KMS-11 (cell line): Measurements from ENCODE around the gene XIST.
"Not testable (repeated sequence)": the region's sequence is repeated elsewhere in the genome, so short reads cannot be mapped to it uniquely, and the experiment has no call there.

Experiments used
- H2AFZ ChIP-seq: fragments of 200-600 bp; sonication (generic); 2 replicates; pipeline ENCODE4 v1.6.1; 2016; ENCODE audit warnings: antibody characterized with exemption, mixed run types, low read depth
- H3K27ac ChIP-seq: fragments of 200-600 bp; sonication (generic); 2 replicates; pipeline ENCODE4 v1.6.1; 2016; ENCODE audit warnings: mild to moderate bottlenecking, mixed run types
- H3K27me3 ChIP-seq: fragments of 200-600 bp; sonication (generic); 2 replicates; pipeline ENCODE4 v1.6.1; 2017; ENCODE audit warnings: mild to moderate bottlenecking, low read depth, mixed run types, moderate library complexity; ENCODE audit not compliant: insufficient read depth
- H3K36me3 ChIP-seq: fragments of 200-600 bp; sonication (generic); 2 replicates; pipeline ENCODE4 v1.6.1; 2017; ENCODE audit warnings: mild to moderate bottlenecking, mixed run types; ENCODE audit not compliant: insufficient read depth
- H3K4me1 ChIP-seq: fragments of 200-600 bp; sonication (generic); 2 replicates; pipeline ENCODE4 v1.6.1; 2016; ENCODE audit warnings: mild to moderate bottlenecking, low read depth, mixed run types; ENCODE audit not compliant: poor library complexity, severe bottlenecking
- H3K4me2 ChIP-seq: fragments of 200-600 bp; sonication (generic); 2 replicates; pipeline ENCODE4 v1.7.0; 2016; ENCODE audit warnings: mild to moderate bottlenecking, mixed run types
- H3K4me3 ChIP-seq: fragments of 200-600 bp; sonication (generic); IDR thresholded peaks from 2 replicates; pipeline ENCODE4 v1.6.1; 2017; ENCODE audit warnings: low read depth, low read length, mixed read lengths; ENCODE audit not compliant: insufficient read depth
- H3K79me2 ChIP-seq: fragments of 200-600 bp; sonication (generic); 2 replicates; pipeline ENCODE4 v1.6.1; 2016; ENCODE audit warnings: low read depth, mixed run types; ENCODE audit not compliant: insufficient read depth
- H3K9ac ChIP-seq: fragments of 200-600 bp; sonication (generic); 2 replicates; pipeline ENCODE4 v1.6.1; 2016; ENCODE audit warnings: mild to moderate bottlenecking, mixed run types
- H4K20me1 ChIP-seq: fragments of 200-600 bp; sonication (generic); 2 replicates; pipeline ENCODE4 v1.6.1; 2016; ENCODE audit warnings: mild to moderate bottlenecking, mixed run types; ENCODE audit not compliant: insufficient read depth
- TF ChIP-seq, protein P1 (sequence below): fragments of 200-600 bp; sonication (generic); conservative IDR thresholded peaks from 2 replicates; pipeline ENCODE4 v1.6.1; 2017; ENCODE audit warnings: low read depth, mild to moderate bottlenecking, antibody characterized with exemption, low read length, moderate library complexity, mixed read lengths

XIST gene

GRCh38 chrX:73821921-73822559 is 30.5 kb downstream of the XIST start:
- H3K4me3 ChIP-seq, result no peak overlapping the region
- no peak overlapping the region for H3K27ac ChIP-seq
- no peaks in the 10 kb centered on the region for H3K27me3 ChIP-seq
- no peak overlapping the region for H2AFZ ChIP-seq
- no peaks in the 10 kb centered on the region for H3K36me3 ChIP-seq
- H3K9ac ChIP-seq, result no peak overlapping the region
- H3K4me1 ChIP-seq, result no peaks in the 10 kb centered on the region
- no peak overlapping the region for H3K4me2 ChIP-seq
- H4K20me1 ChIP-seq, result no peaks in the 10 kb centered on the region
- no peaks in the 10 kb centered on the region for H3K79me2 ChIP-seq
- TF ChIP-seq, protein P1, sequence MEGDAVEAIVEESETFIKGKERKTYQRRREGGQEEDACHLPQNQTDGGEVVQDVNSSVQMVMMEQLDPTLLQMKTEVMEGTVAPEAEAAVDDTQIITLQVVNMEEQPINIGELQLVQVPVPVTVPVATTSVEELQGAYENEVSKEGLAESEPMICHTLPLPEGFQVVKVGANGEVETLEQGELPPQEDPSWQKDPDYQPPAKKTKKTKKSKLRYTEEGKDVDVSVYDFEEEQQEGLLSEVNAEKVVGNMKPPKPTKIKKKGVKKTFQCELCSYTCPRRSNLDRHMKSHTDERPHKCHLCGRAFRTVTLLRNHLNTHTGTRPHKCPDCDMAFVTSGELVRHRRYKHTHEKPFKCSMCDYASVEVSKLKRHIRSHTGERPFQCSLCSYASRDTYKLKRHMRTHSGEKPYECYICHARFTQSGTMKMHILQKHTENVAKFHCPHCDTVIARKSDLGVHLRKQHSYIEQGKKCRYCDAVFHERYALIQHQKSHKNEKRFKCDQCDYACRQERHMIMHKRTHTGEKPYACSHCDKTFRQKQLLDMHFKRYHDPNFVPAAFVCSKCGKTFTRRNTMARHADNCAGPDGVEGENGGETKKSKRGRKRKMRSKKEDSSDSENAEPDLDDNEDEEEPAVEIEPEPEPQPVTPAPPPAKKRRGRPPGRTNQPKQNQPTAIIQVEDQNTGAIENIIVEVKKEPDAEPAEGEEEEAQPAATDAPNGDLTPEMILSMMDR, result no peak

DNA sequence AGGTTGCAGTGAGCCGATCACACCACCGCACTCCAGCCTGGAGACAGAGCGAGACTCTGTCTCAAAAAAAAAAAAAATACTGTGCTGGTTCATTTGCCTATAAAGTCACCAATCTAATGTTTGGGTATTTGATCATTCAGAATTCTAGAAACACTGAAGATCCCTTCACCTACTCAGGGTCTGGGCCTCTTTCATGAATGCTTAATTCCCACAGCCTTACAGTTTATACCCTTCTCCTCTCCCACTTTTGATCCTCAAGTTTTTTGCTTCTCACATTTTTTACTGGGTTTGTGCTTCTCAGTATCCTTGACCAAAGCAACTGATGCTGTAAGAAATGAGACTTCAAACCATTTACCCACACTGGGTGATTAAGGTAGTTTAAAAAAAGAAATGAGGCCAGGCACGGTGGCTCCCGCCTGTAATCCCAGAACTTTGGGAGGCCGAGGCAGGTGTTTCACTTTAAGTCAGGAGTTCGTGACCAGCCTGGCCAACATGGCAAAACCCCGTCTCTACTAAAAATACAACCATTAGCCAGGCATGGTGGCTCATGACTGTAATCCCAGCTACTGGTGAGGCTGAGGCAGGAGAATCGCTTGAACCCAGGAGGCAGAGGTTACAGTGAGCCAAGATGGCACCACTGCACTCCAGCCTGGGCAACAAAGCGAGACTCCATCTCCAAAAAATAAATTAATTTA is 32.5 kb downstream of the XIST start:
- not testable (repeated sequence) for H3K27me3 ChIP-seq, H3K4me2 ChIP-seq, H4K20me1 ChIP-seq, H3K4me1 ChIP-seq, H3K79me2 ChIP-seq, H3K9ac ChIP-seq, H3K36me3 ChIP-seq, H2AFZ ChIP-seq, H3K27ac ChIP-seq, H3K4me3 ChIP-seq

GRCh38 chrX:73818200-73819116 is 34.1 kb downstream of the XIST start:
- Histone ChIP-seq H3K27me3 (no peaks in the 10 kb centered on the region), H4K20me1 (no peaks in the 10 kb centered on the region), H3K4me1 (no peaks in the 10 kb centered on the region), H2AFZ (no peak overlapping the region), H3K4me3 (no peak overlapping the region), H3K4me2 (no peak overlapping the region), H3K9ac (no peak overlapping the region), H3K36me3 (no peaks in the 10 kb centered on the region), H3K79me2 (no peaks in the 10 kb centered on the region), H3K27ac (no peak overlapping the region)
- TF ChIP-seq, protein P1, result no peak

GRCh38 chrX:73817393-73818199 is 34.9 kb downstream of the XIST start:
- TF ChIP-seq, protein P1, result no peak
- H2AFZ ChIP-seq, result no peak overlapping the region
- H3K9ac ChIP-seq, result no peak overlapping the region
- H3K4me1 ChIP-seq, result no peaks in the 10 kb centered on the region
- H3K4me2 ChIP-seq, result no peak overlapping the region
- no peaks in the 10 kb centered on the region for H3K79me2 ChIP-seq
- H3K4me3 ChIP-seq, result no peak overlapping the region
- no peaks in the 10 kb centered on the region for H3K36me3 ChIP-seq
- H3K27me3 ChIP-seq, result no peaks in the 10 kb centered on the region
- no peak overlapping the region for H3K27ac ChIP-seq
- H4K20me1 ChIP-seq, result no peaks in the 10 kb centered on the region
